ENCODE data around the gene NOS3.

Gene NOS3

GRCh38 chr7:150990416-150991186 is at the start of gene NOS3:
Gene NOS3, plus strand, starts transcription at chr7:150991017. Its CDS starts 2,787 bp downstream, at chr7:150993804.
- no peak for DNase-seq

- no peak for DNase-seq
Observed at GRCh38 chr7:150941351-150942000, 49.3 kb upstream of the NOS3 start.

GRCh38 chr7:150942001-150942590 is 48.7 kb upstream of the NOS3 start:
- peak; percentile 46 for DNase-seq

GRCh38 chr7:150942591-150943452 is 48.0 kb upstream of the NOS3 start:
- DNase-seq: no peak

- no peak for DNase-seq
Observed at GRCh38 chr7:150943453-150943814, 47.4 kb upstream of the NOS3 start.

- no peak for DNase-seq
Observed at GRCh38 chr7:150944066-150945042, 46.5 kb upstream of the NOS3 start.

GRCh38 chr7:150945171-150945852 is 45.5 kb upstream of the NOS3 start:
- no peak for DNase-seq

- DNase-seq: no peak
Observed at GRCh38 chr7:150945853-150946420, 44.9 kb upstream of the NOS3 start.

GRCh38 chr7:150946421-150947240 is 44.2 kb upstream of the NOS3 start:
- no peak for DNase-seq

- no peak for DNase-seq
Observed at GRCh38 chr7:150947241-150947745, 43.5 kb upstream of the NOS3 start.

- DNase-seq: no peak
Observed at GRCh38 chr7:150947761-150948651, 42.8 kb upstream of the NOS3 start.

- no peak for DNase-seq
Observed at GRCh38 chr7:150948791-150949251, 42.0 kb upstream of the NOS3 start.

GRCh38 chr7:150949564-150949963 is 41.3 kb upstream of the NOS3 start:
- no peak for DNase-seq

GRCh38 chr7:150949971-150950491 is 40.8 kb upstream of the NOS3 start:
- no peak for DNase-seq

- no peak for DNase-seq
Observed at GRCh38 chr7:150950496-150951180, 40.2 kb upstream of the NOS3 start.

GRCh38 chr7:150951181-150951520 is 39.7 kb upstream of the NOS3 start:
- DNase-seq: no peak

- no peak for DNase-seq
Observed at GRCh38 chr7:150951521-150951920, 39.3 kb upstream of the NOS3 start.

Data from stimulated activated CD4-positive, alpha-beta T cell treated with anti-CD3 and anti-CD28 coated beads, Interleukin-4, amount 100 ng/mL, for 1 hour (primary cell).